ENCODE results near the gene XPNPEP3.

The XPNPEP3 gene

DNA sequence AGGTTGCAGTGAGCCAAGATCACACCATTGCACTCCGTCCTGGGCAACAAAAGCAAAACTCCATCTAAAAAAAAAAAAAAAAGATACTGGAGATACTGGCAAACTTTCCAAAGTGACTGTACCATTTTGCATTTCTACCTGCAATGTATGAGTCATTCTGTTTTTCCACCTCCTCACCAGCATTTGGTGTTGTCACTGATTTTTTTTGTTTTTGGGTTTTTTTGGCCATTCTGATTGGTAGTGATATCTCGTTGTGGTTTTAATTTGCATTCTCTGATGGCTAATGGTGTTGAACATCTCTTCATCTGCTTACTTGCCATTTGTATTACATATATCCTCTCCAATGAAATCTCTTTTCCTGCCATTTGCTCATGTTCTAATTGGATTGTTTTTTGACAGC lies 82.3 kb downstream of the XPNPEP3 start:
- DNase-seq (ENCODE audit: low read depth): no peak

- peak; percentile 97 for DNase-seq (ENCODE audit: low read depth)
Measured at GRCh38 chr22:40950962-40951794, 94.2 kb downstream of the XPNPEP3 start, which contains the start of gene RBX1. Gene RBX1, plus strand, starts transcription at chr22:40951378. Its CDS starts 21 bp downstream, at chr22:40951399.

DNA sequence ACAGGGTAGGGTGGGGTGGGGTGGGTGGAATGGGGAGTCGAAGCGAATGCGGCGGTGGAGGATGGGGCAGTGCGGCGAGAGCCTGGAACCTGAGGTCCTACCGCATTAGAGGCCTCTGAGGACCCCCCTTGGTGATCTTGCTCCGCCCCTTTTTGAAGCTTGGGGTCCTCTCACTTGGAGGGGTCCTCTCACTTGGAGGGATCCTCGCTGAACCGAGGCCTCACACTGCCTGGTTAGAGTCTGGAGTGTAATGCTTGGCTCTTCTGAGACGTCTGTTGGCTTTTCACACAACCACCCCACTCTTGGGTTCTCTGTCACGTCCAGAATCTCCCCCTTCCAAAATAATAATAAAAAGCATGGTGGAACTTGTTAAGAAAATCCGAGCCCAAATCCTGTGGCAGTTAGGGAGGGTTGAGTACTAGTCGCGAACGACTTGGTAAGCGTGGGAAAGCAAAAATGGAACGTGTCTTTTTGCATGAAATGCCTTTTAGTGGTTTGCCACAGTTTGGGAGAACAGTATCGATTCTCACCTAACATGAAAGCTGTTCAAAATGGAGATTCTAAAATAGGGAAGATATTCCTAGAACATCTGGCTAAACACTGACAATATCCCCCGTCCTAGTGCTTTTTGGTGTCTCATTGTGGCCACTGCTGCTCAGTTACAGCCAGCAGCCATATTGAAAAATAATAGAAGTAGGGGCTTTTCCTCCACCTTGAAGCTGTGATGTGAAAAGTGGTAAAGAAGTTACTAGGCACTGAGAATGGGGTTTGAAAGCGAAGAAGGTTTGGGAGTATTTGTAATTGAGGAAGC lies 95.1 kb downstream of the XPNPEP3 start:
- DNase-seq (ENCODE audit: low read depth): no peak

GRCh38 chr22:40953471-40953870 lies 96.5 kb downstream of the XPNPEP3 start:
- DNase-seq (ENCODE audit: low read depth): no peak

DNA sequence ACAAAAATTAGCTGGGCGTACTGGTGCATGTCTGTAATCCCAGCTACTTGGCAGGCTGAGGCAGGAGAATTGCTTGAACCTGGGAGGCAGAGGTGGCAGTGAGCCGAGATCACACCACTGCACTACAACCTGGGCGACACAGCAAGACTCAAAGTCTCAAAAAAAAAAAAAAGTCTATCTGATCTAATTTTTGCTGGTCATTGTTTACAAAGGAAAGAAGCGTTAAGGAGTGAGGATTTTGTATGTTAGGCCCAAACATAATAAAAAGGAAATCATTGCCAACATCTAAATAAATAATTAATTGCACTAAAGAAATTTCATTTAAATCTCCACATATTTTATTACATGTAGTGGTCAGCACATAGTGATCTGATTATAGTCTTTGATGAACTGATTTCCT lies 97.2 kb downstream of the XPNPEP3 start:
- DNase-seq (ENCODE audit: low read depth): no peak

GRCh38 chr22:40955571-40955970 lies 98.6 kb downstream of the XPNPEP3 start:
- no peak for DNase-seq (ENCODE audit: low read depth)

DNA sequence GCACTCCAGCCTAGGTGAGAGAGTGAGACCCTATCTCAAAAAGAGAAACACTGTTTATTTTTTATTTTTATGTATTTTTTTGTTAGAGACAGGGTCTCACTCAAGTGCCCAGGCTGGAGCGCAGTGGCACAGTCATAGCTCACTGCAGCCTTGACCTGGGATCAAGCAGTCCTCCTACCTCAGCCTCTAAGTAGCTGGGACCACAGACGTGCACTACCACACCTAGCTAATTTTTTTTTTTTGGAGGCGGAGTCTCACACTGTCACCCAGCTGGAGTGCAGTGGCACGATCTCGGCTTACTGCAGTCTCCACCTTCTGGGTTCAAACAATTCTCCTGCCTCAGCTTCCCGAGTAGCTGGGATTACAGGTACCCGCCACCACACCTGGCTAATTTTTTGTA lies 100.7 kb downstream of the XPNPEP3 start:
- DNase-seq (ENCODE audit: low read depth): no peak

GRCh38 chr22:40958299-40958698 lies 101.4 kb downstream of the XPNPEP3 start:
- DNase-seq (ENCODE audit: low read depth): no peak

DNA sequence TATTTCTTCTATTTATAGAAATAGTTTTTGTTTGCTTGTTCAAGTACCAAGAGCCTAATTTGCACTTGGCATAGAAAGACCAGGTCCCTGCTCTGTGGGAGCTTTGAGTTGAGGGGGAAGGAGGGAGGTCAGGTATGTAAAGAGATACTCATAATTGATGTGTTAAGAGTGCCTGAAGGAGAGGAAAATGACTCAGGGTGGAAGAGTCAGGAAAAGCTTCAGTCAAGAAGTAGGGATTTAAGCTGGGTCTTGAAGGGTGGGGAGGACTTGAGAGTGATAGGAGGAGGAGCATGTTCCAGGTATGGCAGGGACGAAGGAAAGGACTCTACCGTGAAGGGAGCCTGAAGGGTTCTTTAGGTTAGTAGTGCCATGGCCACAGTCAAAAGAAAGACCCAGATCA lies 103.2 kb downstream of the XPNPEP3 start:
- DNase-seq (ENCODE audit: low read depth): no peak

- no peak for DNase-seq (ENCODE audit: low read depth)
Measured at GRCh38 chr22:40965936-40966725, 109.2 kb downstream of the XPNPEP3 start.

- no peak for DNase-seq (ENCODE audit: low read depth)
Measured at GRCh38 chr22:40966726-40967085, 109.8 kb downstream of the XPNPEP3 start.

GRCh38 chr22:40967111-40967760 lies 110.3 kb downstream of the XPNPEP3 start:
- DNase-seq (ENCODE audit: low read depth): no peak

GRCh38 chr22:40972587-40972986 lies 115.6 kb downstream of the XPNPEP3 start:
- no peak for DNase-seq (ENCODE audit: low read depth)

DNA sequence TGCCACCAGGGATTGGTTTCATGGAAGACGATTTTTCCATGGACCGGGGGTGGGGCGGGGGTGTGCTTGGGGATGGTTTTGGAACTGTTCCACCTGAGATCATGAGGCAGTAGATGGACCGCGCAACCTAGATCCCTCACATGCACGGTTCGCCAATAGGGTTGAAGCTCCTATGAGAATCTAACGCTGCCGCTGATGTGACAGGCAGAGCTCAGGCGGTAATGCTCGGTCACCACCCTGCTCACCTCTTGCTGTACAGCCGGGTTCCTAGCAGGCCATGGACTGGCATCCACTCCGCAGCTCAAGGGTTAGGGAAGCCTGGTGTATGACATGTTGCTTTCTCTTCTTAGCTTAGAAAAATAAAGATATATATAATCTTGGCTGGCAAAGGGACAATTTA lies 116.2 kb downstream of the XPNPEP3 start:
- DNase-seq (ENCODE audit: low read depth): no peak

DNA sequence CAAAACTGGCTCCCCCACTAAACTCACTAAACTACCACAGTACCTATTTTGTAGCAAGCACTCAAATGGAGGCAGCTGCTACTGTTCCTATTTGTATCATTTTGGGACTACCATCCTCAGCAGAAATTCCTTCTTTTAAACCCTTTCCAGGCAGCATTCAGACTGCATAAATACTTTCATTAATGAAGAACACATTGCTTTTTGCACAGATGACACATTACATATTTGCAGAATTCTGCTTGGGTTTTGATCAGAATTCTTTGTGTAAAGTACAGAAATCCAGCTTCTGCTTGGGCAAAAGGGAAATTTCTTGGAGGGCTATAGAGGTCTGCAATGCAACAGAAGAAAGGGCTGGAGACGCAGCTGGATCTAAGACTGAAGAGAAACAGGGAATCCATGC lies 118.4 kb downstream of the XPNPEP3 start:
- DNase-seq (ENCODE audit: low read depth): no peak

DNA sequence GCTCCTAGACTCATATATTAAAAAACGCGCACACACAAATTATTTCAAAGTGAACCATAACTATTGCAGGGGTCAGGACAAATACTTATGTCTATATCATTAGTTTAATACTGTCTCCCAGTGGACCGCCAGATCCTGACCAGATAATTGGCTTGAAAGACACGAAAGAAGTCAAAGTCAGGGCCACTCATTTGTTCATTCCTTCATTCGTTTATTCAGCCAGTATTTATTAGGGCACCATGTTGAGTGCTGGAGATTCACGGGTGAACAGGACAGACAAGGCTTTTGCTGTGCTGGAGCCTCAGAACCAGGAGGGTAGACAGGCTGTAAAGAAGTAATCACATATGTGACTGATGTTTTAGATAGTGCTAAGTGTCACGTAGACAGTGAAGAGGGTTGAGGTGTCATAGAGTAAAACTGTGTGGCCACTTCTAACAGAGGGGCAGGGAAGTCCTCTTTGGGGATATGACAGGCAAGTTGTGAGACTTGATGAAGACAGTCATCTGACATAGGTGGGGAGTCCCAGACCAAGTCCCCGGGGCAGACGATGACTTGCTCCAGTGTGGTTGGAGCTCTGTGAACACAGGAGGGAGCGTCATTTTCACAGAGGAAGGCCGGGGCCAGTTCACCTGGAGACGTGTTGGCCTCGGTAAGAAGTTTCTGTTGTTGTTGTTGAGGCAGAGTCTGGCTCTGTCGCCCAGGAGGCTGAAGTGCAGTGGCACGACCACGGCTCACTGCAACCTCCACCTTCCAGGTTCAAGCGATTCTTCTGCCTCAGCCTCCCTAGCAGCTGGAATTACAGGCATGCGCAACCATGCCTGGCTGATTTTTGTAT lies 120.1 kb downstream of the XPNPEP3 start:
- no peak for DNase-seq (ENCODE audit: low read depth)

DNA sequence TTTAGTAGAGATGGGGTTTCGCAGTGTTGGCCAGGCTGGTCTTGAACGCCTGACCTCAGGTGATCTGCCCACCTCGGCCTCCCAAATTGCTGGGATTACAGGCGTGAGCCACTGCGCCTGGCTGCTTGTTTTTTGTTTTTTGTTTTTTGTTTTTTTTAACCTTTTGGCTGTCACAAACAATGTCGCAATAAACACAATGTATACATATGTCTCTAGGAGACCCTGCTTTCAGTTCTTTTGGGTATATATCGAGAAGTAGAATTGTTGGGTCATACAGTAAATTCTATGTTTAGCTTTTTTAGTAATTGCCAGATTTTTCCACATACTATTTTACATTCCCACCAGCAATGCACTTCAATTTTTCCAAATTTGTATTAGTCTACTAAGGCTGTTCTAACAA lies 122.2 kb downstream of the XPNPEP3 start:
- no peak for DNase-seq (ENCODE audit: low read depth)

GRCh38 chr22:40979871-40980270 lies 122.9 kb downstream of the XPNPEP3 start:
- DNase-seq (ENCODE audit: low read depth): no peak
